ENCODE results near the gene MED12.
A peak's percentile ranks its signal among the peaks of the same experiment; 100 is the strongest.

Gene MED12

DNA sequence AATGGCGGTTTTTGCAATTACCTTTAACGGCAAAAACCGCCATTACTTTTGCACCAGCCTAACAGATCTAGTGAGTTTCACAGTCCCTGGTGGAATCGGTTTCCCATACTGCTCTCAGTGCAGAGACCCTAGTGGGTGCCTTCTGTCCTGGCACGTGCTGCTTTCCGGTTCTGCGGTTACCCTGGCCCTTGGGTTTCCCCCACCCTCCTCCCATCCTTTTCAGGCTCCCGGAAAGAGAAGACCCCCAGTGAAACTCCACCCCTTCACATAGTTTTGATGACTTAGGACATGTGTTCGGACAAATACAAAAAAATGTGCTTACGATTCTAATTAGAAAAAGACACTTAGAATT, 63.1 kb downstream of the MED12 start:
- TF ChIP-seq, protein P1, sequence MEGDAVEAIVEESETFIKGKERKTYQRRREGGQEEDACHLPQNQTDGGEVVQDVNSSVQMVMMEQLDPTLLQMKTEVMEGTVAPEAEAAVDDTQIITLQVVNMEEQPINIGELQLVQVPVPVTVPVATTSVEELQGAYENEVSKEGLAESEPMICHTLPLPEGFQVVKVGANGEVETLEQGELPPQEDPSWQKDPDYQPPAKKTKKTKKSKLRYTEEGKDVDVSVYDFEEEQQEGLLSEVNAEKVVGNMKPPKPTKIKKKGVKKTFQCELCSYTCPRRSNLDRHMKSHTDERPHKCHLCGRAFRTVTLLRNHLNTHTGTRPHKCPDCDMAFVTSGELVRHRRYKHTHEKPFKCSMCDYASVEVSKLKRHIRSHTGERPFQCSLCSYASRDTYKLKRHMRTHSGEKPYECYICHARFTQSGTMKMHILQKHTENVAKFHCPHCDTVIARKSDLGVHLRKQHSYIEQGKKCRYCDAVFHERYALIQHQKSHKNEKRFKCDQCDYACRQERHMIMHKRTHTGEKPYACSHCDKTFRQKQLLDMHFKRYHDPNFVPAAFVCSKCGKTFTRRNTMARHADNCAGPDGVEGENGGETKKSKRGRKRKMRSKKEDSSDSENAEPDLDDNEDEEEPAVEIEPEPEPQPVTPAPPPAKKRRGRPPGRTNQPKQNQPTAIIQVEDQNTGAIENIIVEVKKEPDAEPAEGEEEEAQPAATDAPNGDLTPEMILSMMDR (IDR thresholded peaks at IDR 0.05; ENCODE audit: low read depth, low read length): no peak
- peak overlapping the region; percentile 45 for H3K4me3 ChIP-seq (ENCODE audit: low read depth, low read length)

DNA sequence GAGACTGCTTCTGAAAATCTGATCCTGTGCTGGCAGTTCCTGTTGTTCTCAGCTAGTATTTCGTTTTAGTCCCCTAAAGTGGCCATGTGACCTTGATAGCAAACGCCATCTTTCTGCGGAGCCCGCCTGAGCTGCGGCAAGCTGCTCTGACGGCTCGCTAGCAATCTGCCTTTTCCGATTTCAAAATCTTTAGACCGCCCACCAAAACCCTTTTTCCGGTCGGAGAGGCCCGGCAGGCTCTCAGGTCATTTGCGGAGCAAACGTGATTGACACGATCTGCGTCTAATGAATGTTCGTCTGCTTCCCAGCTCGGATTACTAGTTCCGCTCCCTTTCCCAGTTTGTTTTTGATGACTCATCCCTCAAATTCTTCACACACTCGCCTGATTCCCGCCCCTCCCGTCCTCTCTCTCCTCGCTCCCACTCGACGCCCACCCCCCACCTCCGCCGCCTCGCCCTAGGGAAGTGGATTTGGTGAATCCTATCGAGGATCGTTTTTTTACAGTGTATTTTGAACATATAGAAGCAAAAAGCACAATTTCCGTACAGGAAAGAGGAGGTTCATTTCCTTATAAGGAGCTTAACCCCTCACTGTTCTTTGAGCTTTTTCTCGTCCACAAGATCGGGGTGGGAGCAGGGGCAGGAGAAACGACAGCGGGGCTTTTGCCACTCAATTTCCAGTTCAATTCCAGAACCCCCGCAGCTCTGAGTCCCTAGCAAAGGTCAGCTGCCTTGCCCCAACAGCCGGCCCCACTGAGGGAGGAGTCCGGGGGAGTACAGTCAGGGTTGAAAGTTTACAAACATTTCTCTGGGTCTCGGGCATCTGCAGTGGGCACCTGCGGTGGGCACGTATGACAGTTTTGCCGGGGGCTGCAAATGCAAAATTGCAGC, 63.8 kb downstream of the MED12 start:
- TF ChIP-seq, protein P1 (IDR thresholded peaks at IDR 0.05; ENCODE audit: low read depth, low read length): no peak
- H3K4me3 ChIP-seq (ENCODE audit: low read depth, low read length): peak overlapping the region; percentile 45

DNA sequence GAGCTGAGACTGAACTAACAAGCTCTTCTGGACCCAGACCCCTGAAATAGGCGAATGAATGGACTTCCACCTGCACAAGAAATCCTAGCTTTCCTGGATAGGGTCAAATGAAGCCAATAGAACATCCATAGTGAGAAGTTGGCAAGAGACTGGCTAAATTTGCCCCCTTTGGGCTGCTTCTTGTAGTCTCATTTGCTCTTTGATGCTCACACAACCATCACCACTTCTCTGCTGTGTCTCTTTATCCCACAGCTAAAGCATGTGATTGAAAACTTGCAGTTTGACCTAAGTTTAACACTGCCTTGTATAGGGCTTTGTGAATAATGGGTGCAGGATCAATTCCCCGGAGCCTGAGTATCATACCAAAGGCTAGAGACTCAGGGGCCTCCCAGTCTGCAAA, 64.5 kb downstream of the MED12 start:
- TF ChIP-seq, protein P1 (IDR thresholded peaks at IDR 0.05; ENCODE audit: low read depth, low read length): no peak
- peak overlapping the region; percentile 38; the same call in 1 of the 2 replicates for H3K4me3 ChIP-seq (ENCODE audit: low read depth, low read length)

DNA sequence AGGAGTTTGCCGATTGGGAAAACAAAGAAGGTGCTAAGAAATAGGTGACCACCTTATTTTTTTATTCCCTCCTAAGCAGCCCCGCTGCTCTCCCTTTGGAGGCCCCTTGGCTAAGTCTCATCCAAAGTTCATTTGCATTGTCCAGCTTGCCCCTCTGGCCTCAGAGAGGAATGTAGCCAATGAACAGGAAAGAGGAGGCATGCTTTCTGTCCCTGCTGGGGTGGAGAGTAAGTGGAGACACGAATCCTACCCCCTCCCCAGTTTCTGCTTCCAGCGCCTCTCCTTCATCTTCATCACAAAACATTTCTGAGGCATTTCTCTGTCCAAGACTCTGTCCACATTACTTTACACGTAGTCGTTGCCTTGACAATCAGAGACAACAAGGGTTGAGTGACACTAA, 64.9 kb downstream of the MED12 start:
- TF ChIP-seq, protein P1 (IDR thresholded peaks at IDR 0.05; ENCODE audit: low read depth, low read length): no peak
- H3K4me3 ChIP-seq (ENCODE audit: low read depth, low read length): no peak overlapping the region

DNA sequence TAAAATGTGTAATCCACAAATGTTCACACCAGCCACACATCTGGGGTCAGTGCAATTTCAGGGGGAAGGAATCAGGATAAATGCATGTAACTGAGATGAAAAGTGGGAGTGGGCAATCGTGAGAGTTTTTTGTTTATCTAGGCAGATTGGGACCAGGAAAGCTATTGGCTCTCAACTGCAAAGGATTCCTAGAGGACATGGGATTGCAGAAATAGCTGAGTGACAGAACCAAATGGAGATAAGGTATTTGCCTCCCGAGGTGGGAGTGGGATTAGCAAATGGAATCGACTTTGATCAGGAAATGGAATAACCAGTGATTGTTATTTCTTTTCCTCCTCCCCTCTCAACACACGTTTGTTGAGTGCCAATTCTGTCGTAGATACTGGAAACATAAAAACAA, 65.7 kb downstream of the MED12 start:
- TF ChIP-seq, protein P1 (IDR thresholded peaks at IDR 0.05; ENCODE audit: low read depth, low read length): no peak
- no peak overlapping the region for H3K4me3 ChIP-seq (ENCODE audit: low read depth, low read length)

DNA sequence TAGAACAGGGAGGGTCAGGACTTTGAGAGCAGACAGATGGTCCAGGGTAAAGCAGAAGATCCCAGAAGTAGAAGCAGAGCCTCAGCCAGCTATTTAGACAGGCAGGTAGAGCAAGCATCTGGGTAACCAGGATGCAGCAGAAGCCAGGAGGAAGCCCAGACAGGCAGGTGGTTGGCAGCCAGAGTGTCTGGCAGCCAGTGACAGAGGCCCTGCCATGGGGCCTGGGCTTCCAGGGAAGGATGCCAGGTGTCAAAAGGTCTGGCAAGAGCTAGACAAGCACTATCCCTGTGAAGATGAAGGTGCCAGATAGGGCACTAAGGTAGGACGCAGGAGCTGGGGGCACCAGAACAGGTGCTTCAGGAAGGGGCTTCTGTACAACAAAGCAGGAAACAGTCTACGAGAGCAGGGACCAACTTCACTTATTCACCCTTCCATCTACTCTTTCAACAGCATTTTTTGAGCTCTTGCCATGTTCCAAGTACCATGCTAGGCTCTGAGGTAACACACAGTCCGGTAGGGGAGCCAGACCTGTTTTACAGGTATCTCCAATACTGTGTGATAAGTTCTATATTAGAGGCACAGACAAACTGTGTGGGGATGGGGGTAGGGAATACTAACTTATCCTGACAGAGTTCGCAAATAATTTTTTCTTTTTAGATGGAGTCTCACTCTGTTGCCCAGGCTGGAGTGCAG, 66.6 kb downstream of the MED12 start:
- TF ChIP-seq, protein P1 (IDR thresholded peaks at IDR 0.05; ENCODE audit: low read depth, low read length): no peak
- H3K4me3 ChIP-seq (ENCODE audit: low read depth, low read length): no peak overlapping the region

DNA sequence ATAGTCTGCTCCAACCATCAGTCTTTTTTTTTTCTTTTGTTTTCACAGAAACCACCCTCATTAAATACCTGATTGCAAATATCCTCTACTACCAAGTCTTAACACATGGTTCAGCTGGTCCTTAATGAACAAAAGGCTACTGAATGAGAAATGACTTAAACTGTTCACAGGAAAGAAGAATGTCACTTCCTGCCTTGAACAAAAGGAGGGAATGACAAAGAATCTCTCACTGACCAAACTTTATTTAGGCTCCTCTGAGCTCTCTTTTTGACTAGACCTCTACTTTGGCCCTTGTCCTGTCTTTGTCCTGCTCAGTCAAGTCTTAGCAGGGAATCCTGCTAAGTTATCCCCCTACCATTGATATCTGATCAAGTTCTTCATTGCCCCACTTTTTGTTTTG, 72.9 kb downstream of the MED12 start:
- TF ChIP-seq, protein P1 (IDR thresholded peaks at IDR 0.05; ENCODE audit: low read depth, low read length): no peak
- H3K4me3 ChIP-seq (ENCODE audit: low read depth, low read length): no peak overlapping the region

Data from WI38 (cell line).